Hippocampal formation (tissue), 2 donors: ENCODE measurements around the gene LMNTD2.
A peak's percentile ranks its signal among the peaks of the same experiment; 100 is the strongest.

Source experiments
- DNase-seq, 2 donors: peaks; one replicate each; lab custom pipeline; 2025; lab: John Stamatoyannopoulos, UW

Gene LMNTD2

DNA sequence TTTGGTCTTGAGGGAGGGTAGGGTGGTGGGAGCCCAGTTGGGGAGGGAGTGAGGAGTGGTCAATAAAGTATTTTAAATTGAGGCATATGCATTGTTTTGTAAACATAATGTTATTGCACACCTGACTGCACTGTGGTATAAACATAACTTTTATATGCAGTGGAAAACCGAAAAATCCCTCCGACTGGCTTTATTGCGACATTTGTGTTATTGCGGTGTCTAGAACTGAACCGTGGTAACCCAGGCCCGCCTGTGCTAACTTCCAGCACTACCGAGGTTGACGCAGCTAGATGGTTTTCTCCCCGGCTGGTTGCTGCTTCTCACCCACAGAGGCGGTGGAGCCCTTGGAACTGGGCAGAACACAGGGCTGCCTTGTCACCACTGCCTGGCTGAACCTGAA, 45.9 kb downstream of the LMNTD2 start:
- no peak for DNase-seq

GRCh38 chr11:512761-513595, 47.6 kb downstream of the LMNTD2 start:
- DNase-seq: no peak

DNA sequence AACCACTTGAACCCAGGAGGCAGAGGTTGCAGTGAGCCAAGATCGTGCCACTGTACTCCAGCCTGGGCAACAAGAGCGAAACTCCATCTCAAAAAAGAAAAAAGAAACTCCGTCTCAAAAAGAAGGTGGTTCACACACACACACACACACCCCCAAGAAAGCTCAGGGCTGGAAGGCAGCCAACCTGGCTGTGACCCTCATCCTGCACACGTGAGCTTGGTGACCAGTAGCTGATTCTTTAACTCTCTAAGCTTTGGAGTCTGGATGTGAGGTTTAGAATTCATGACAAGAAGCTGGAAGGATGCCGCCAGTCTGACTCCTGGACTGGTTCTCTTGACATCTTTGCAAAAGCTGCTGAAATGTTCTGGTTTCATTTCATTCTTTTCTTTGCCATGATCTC, 51.6 kb downstream of the LMNTD2 start:
- no peak for DNase-seq

GRCh38 chr11:507727-508515, 52.6 kb downstream of the LMNTD2 start:
- no peak for DNase-seq

GRCh38 chr11:506995-507726, 53.4 kb downstream of the LMNTD2 start, which contains the start of gene RNH1:
RNH1 (minus strand) TSS chr11:507242; CDS start chr11:502162, 5,080 bp downstream.
- DNase-seq: peak; percentile 92 to 99

DNA sequence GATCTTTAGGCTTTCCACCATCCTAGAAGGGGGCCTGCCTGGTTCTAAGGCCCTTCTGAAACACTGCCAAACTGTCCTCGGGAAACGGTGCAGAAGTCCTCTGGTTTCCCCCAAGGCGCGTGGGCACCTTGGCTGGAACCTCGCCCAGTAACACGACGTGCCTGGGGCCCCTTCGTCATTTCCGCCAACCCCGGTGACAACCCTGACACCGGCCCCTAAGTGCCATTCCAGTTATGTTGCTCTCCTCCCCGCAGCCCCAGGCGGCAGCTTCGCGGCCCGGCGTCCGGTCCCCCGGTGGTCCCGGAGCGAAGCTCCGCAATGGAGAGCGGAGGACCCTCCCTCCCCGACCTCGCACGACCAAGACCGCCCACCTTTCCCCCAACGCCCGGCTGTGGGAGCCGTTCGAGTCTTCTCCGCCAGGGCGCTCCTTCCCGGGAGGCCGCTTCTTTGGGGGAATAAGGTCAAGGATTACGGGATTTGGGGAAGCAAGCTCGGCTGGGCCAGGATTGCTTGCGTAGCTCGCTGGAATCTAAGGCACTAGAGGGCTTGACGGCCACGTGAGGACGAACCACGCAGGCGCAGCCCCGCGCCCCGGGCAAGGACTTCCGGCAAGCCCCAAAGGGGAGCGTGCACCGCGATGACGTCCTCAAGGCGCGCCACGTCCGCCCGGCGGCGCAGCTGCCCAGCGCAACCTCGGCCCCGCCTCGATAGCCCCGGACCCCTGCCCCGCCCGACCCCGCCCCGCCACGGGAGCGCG, 54.1 kb downstream of the LMNTD2 start:
- DNase-seq: peak; percentile 90 to 97

- no peak for DNase-seq
These were observed 55.6 kb downstream of the LMNTD2 start for GRCh38 chr11:504994-505344.
